ENCODE data around the gene DENND6B. TPM values are rescaled to one million over a fixed set of nuclear protein-coding genes. Genes with fewer than 3 reads are reported as not detected.
A peak's percentile ranks its signal among the peaks of the same experiment; 100 is the strongest.
"Not testable (repeated sequence)": the region's sequence is repeated elsewhere in the genome, so short reads cannot be mapped to it uniquely, and the experiment has no call there.

Gene DENND6B
- total RNA-seq, 3 donors from 2014 or later (not counting 1 experiment from before 2014, with no cell fraction given) = 3.1 to 5.0 (median 4.5) TPM

DNA sequence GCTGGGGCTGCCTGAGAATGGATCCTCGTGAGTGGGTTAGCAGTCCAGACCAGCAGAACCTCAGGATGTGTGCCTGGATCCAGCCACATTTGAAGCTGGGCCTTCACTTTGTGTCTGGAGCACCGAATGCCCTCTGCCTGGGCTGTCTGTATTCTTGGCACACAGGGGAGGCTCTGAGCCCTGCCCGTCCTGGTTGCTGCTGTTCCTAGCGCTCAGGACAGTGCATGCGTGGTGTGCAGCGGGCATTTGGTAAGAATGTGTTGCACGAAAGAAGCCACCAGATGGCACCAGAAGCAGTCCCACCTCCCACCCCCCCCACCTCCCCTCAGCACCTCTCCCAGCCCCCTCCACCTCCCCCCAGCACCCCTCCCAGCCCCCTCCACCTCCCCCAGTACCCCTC, 52.5 kb downstream of the DENND6B start:
- H3K27ac Mint-ChIP-seq = no peak overlapping the region
- H3K4me1 Mint-ChIP-seq = peaks cover 4 to 14% of the 10 kb centered on the region in 2 donors
- H3K4me3 Mint-ChIP-seq = peak overlapping the region; percentile 52
- intact Hi-C loops (cut with micrococcal nuclease) = loop anchor here (5.0 to 10.0 kb wide), 2 partner anchors 68 to 220 kb away; partner anchors contain the start of gene PPP6R2
- Histone ChIP-seq H3K36me3 (ENCODE audit: control insufficient read depth, insufficient read depth, low read length) (no peaks in the 10 kb centered on the region), H3K27me3 (ENCODE audit: control insufficient read depth, insufficient read depth, low read length) (peaks cover 6% of the 10 kb centered on the region), H3K9me3 (ENCODE audit: control insufficient read depth, insufficient read depth, low read length) (no peaks in the 10 kb centered on the region), H3K4me1 (ENCODE audit: control insufficient read depth, insufficient read depth, low read length) (peaks cover 26% of the 10 kb centered on the region), H3K4me3 (ENCODE audit: low read length) (no peak overlapping the region), H3K27ac (ENCODE audit: low read length) (no peak overlapping the region)
- TF ChIP-seq, protein P1, sequence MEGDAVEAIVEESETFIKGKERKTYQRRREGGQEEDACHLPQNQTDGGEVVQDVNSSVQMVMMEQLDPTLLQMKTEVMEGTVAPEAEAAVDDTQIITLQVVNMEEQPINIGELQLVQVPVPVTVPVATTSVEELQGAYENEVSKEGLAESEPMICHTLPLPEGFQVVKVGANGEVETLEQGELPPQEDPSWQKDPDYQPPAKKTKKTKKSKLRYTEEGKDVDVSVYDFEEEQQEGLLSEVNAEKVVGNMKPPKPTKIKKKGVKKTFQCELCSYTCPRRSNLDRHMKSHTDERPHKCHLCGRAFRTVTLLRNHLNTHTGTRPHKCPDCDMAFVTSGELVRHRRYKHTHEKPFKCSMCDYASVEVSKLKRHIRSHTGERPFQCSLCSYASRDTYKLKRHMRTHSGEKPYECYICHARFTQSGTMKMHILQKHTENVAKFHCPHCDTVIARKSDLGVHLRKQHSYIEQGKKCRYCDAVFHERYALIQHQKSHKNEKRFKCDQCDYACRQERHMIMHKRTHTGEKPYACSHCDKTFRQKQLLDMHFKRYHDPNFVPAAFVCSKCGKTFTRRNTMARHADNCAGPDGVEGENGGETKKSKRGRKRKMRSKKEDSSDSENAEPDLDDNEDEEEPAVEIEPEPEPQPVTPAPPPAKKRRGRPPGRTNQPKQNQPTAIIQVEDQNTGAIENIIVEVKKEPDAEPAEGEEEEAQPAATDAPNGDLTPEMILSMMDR (IDR thresholded peaks at IDR 0.05) = peak; percentile 36
- peaks cover 6 to 7% of the 10 kb centered on the region in 2 donors for H3K27me3 Mint-ChIP-seq (ENCODE audit: low read depth in 2 of 2)
- peak; percentile 37 to 75 for DNase-seq
- ATAC-seq = peak in 1 of 3 donors; percentile 50
- 37% methylated on average over 4 of the region's 7 CpGs for WGBS (ENCODE audit: insufficient coverage)
- H3K9me3 Mint-ChIP-seq = no peaks in the 10 kb centered on the region
- H3K36me3 Mint-ChIP-seq = no peaks in the 10 kb centered on the region

DNA sequence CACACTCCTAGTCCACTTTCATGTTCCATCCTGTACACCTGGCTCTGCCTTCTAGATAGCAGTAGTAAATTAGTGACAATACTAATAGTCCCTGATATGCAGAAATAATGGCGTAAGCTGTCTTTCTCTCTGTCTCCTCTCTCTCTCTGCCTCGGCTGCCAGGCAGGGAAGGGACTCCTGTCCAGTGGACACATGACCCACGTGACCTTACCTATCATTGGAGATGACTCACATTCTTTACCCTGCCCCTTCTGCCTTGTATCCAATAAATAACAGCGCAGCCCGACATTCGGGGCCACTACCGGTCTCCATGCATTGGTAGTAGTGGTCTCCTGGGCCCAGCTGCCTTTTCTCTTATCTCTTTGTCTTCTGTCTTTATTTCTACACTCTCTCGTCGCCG, 53.0 kb downstream of the DENND6B start:
- ATAC-seq; H3K36me3 Mint-ChIP-seq; H3K27ac ChIP-seq (ENCODE audit: low read length); H3K27me3 Mint-ChIP-seq (ENCODE audit: low read depth in 2 of 2); H3K9me3 ChIP-seq (ENCODE audit: control insufficient read depth, insufficient read depth, low read length); H3K36me3 ChIP-seq (ENCODE audit: control insufficient read depth, insufficient read depth, low read length); H3K27me3 ChIP-seq (ENCODE audit: control insufficient read depth, insufficient read depth, low read length); DNase-seq; H3K27ac Mint-ChIP-seq; H3K4me3 ChIP-seq (ENCODE audit: low read length); H3K9me3 Mint-ChIP-seq: not testable (repeated sequence)
- peaks cover 28% of the 10 kb centered on the region for H3K4me1 ChIP-seq (ENCODE audit: control insufficient read depth, insufficient read depth, low read length)
- 88% methylated on average over 9 of the region's 10 CpGs for WGBS (ENCODE audit: insufficient coverage)
- peak overlapping the region; percentile 52 for H3K4me3 Mint-ChIP-seq
- intact Hi-C loops (cut with micrococcal nuclease) = loop anchor here (5.0 to 10.0 kb wide), 2 partner anchors 69 to 221 kb away; partner anchors contain the start of gene PPP6R2
- peaks cover 4 to 16% of the 10 kb centered on the region in 2 donors for H3K4me1 Mint-ChIP-seq

GRCh38 chr22:50273352-50273751, 53.5 kb downstream of the DENND6B start:
- not testable (repeated sequence) for DNase-seq; H3K27me3 Mint-ChIP-seq (ENCODE audit: low read depth in 2 of 2); ATAC-seq; H3K27ac ChIP-seq (ENCODE audit: low read length); H3K27me3 ChIP-seq (ENCODE audit: control insufficient read depth, insufficient read depth, low read length); H3K4me3 Mint-ChIP-seq; H3K36me3 Mint-ChIP-seq; H3K9me3 Mint-ChIP-seq; H3K27ac Mint-ChIP-seq; H3K9me3 ChIP-seq (ENCODE audit: control insufficient read depth, insufficient read depth, low read length); H3K36me3 ChIP-seq (ENCODE audit: control insufficient read depth, insufficient read depth, low read length); H3K4me3 ChIP-seq (ENCODE audit: low read length)
- H3K4me1 Mint-ChIP-seq = peaks cover 4 to 16% of the 10 kb centered on the region in 2 donors
- H3K4me1 ChIP-seq (ENCODE audit: control insufficient read depth, insufficient read depth, low read length) = peaks cover 28% of the 10 kb centered on the region
- 81% methylated on average over 6 of the region's 11 CpGs for WGBS (ENCODE audit: insufficient coverage)
- intact Hi-C loops (cut with micrococcal nuclease) = loop anchor here (5.0 to 10.0 kb wide), 2 partner anchors 69 to 221 kb away; partner anchors contain the start of gene PPP6R2

- no peak overlapping the region for H3K4me3 ChIP-seq (ENCODE audit: low read length)
- Mint-ChIP-seq H3K4me1 (peaks cover 4 to 16% of the 10 kb centered on the region in 2 donors), H3K27me3 (ENCODE audit: low read depth in 2 of 2) (peaks cover 6 to 7% of the 10 kb centered on the region in 2 donors), H3K9me3 (no peaks in the 10 kb centered on the region), H3K36me3 (no peaks in the 10 kb centered on the region), H3K27ac (no peak overlapping the region), H3K4me3 (no peak overlapping the region)
- H3K27me3 ChIP-seq (ENCODE audit: control insufficient read depth, insufficient read depth, low read length) = peaks cover 6% of the 10 kb centered on the region
- no peaks in the 10 kb centered on the region for H3K9me3 ChIP-seq (ENCODE audit: control insufficient read depth, insufficient read depth, low read length)
- DNase-seq = no peak
- H3K27ac ChIP-seq (ENCODE audit: low read length) = no peak overlapping the region
- no peaks in the 10 kb centered on the region for H3K36me3 ChIP-seq (ENCODE audit: control insufficient read depth, insufficient read depth, low read length)
- 55% methylated on average over 26 of the region's 26 CpGs for WGBS (ENCODE audit: insufficient coverage)
- intact Hi-C loops (cut with micrococcal nuclease) = loop anchor here (5.0 to 10.0 kb wide), 2 partner anchors 70 to 223 kb away; partner anchors contain the start of gene PPP6R2
- ATAC-seq = no peak
- peaks cover 33% of the 10 kb centered on the region for H3K4me1 ChIP-seq (ENCODE audit: control insufficient read depth, insufficient read depth, low read length)
- TF ChIP-seq, protein P1 (IDR thresholded peaks at IDR 0.05) = no peak
Measured at GRCh38 chr22:50272044-50272802, 54.6 kb downstream of the DENND6B start.

All from natural killer cell (primary cell).